GM12865 (cell line): ENCODE data around the gene MAP3K2.

Source experiments
- DNase-seq: peaks from one replicate; pipeline ENCODE4 v3.0.0; 2010; ENCODE audit warnings: low read depth
- H3K4me3 ChIP-seq: 2 replicates; pipeline ENCODE4 v1.5.1; 2011; ENCODE audit warnings: mild to moderate bottlenecking, low read depth, low read length, control low read depth
- TF ChIP-seq, protein P1 (sequence below): IDR thresholded peaks from 2 replicates; pipeline ENCODE4 v1.5.1; 2011; ENCODE audit warnings: low read length, control low read depth, low read depth, inconsistent platforms; ENCODE audit not compliant: insufficient read depth; ENCODE audit errors: missing control alignments

MAP3K2 gene

DNA sequence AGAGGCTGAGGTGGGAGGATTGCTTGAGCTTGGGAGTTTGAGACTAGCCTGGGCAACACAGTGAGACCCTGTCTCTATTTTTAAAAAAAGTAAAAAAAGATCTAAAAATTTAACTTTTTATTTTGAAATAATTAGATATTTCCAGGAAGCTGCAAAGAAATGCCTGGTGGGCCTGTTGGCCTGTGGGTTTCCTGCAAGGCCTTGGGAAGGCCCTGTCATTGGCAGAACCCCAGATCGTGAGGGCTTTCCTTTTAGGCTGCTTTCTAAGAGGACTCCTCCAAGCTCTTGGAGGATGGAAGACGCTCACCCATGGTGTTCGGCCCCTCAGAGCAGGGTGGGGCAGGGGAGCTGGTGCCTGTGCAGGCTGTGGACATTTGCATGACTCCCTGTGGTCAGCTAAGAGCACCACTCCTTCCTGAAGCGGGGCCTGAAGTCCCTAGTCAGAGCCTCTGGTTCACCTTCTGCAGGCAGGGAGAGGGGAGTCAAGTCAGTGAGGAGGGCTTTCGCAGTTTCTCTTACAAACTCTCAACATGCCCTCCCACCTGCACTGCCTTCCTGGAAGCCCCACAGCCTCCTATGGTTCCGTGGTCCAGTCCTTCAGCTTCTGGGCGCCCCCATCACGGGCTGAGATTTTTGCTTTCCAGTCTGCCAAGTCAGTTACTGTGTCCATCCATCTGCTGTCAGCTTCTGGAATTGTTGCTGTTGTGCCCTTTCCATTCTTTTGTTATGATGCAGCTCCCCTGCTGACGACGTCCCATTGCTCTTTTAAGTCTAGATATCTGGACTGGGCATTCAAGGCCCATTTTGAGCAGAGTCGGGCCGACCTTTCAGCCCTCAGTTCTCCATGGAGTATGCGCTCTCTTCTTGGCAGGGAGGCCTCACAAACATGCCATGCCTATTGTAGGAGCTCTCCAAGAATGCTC, 37.1 kb upstream of the MAP3K2 start:
- no peak overlapping the region for H3K4me3 ChIP-seq
- no peak for DNase-seq
- TF ChIP-seq, protein P1, sequence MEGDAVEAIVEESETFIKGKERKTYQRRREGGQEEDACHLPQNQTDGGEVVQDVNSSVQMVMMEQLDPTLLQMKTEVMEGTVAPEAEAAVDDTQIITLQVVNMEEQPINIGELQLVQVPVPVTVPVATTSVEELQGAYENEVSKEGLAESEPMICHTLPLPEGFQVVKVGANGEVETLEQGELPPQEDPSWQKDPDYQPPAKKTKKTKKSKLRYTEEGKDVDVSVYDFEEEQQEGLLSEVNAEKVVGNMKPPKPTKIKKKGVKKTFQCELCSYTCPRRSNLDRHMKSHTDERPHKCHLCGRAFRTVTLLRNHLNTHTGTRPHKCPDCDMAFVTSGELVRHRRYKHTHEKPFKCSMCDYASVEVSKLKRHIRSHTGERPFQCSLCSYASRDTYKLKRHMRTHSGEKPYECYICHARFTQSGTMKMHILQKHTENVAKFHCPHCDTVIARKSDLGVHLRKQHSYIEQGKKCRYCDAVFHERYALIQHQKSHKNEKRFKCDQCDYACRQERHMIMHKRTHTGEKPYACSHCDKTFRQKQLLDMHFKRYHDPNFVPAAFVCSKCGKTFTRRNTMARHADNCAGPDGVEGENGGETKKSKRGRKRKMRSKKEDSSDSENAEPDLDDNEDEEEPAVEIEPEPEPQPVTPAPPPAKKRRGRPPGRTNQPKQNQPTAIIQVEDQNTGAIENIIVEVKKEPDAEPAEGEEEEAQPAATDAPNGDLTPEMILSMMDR = no peak

DNA sequence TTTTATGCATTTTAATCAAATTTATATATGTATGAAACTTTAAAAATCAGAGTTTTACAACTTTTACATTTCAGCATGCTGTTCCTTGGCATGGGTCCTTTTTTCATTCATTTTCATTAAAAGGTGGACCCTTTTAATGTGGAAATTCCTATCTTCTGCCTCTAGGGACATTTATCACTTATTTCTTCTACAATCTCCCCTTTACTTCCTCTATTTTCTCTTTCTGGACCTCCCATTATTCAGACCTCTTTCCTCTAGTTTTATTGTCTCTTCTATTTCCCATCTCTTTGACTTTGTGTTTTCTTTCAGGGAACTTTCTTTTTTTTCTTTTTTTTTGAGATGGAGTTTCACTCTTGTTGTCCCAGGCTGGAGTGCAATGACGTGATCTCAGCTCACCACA, 36.1 kb upstream of the MAP3K2 start:
- H3K4me3 ChIP-seq = no peak overlapping the region
- TF ChIP-seq, protein P1 = no peak
- no peak for DNase-seq

DNA sequence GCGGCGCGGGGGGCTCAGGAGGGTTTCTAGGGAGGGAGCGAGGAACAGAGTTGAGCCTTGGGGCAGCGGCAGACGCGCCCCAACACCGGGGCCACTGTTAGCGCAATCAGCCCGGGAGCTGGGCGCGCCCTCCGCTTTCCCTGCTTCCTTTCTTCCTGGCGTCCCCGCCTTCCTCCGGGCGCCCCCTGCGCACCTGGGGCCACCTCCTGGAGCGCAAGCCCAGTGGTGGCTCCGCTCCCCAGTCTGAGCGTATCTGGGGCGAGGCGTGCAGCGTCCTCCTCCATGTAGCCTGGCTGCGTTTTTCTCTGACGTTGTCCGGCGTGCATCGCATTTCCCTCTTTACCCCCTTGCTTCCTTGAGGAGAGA, 35.7 kb upstream of the MAP3K2 start:
- no peak overlapping the region for H3K4me3 ChIP-seq
- DNase-seq = no peak
- TF ChIP-seq, protein P1 = no peak

DNA sequence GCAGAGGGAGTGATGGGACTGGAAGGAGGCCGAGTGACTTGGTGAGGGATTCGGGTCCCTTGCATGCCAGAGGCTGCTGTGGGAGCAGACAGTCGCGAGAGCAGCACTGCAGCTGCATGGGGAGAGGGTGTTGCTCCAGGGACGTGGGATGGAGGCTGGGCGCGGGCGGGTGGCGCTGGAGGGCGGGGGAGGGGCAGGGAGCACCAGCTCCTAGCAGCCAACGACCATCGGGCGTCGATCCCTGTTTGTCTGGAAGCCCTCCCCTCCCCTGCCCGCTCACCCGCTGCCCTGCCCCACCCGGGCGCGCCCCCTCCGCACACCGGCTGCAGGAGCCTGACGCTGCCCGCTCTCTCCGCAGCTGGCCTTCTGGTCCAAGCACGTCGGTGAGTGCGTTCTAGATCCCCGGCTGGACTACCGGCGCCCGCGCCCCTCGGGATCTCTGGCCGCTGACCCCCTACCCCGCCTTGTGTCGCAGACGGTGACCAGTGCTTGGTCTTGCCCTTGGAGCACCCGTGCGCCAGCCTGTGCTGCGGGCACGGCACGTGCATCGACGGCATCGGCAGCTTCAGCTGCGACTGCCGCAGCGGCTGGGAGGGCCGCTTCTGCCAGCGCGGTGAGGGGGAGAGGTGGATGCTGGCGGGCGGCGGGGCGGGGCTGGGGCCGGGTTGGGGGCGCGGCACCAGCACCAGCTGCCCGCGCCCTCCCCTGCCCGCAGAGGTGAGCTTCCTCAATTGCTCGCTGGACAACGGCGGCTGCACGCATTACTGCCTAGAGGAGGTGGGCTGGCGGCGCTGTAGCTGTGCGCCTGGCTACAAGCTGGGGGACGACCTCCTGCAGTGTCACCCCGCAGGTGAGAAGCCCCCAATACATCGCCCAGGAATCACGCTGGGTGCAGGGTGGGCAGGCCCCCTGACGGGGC, 35.0 kb upstream of the MAP3K2 start:
- no peak overlapping the region for H3K4me3 ChIP-seq

DNA sequence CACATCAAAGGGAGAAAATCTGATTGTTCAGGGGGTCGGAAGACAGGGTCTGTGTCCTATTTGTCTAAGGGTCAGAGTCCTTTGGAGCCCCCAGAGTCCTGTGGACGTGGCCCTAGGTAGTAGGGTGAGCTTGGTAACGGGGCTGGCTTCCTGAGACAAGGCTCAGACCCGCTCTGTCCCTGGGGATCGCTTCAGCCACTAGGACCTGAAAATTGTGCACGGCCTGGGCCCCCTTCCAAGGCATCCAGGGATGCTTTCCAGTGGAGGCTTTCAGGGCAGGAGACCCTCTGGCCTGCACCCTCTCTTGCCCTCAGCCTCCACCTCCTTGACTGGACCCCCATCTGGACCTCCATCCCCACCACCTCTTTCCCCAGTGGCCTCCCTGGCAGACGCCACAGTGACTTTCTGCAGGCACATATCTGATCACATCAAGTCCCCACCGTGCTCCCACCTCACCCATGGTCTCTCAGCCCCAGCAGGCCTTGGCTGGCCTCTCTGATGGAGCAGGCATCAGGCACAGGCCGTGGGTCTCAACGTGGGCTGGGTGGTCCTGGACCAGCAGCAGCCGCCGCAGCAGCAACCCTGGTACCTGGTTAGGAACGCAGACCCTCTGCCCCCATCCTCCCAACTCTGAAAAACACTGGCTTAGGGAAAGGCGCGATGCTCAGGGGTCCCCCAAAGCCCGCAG, 34.2 kb upstream of the MAP3K2 start:
- no peak overlapping the region for H3K4me3 ChIP-seq
- TF ChIP-seq, protein P1 = no peak
- DNase-seq = no peak

More for the DNA sequence above, 35.0 kb upstream of the MAP3K2 start:
- TF ChIP-seq, protein P1 = no peak
- DNase-seq = no peak

DNA sequence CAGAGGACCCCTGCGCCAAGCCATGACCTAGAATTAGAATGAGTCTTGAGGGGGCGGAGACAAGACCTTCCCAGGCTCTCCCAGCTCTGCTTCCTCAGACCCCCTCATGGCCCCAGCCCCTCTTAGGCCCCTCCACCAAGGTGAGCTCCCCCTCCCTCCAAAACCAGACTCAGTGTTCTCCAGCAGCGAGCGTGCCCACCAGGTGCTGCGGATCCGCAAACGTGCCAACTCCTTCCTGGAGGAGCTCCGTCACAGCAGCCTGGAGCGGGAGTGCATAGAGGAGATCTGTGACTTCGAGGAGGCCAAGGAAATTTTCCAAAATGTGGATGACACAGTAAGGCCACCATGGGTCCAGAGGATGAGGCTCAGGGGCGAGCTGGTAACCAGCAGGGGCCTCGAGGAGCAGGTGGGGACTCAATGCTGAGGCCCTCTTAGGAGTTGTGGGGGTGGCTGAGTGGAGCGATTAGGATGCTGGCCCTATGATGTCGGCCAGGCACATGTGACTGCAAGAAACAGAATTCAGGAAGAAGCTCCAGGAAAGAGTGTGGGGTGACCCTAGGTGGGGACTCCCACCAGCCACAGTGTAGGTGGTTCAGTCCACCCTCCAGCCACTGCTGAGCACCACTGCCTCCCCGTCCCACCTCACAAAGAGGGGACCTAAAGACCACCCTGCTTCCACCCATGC, 33.5 kb upstream of the MAP3K2 start:
- TF ChIP-seq, protein P1 = no peak
- DNase-seq = no peak
- no peak overlapping the region for H3K4me3 ChIP-seq
